Stimulated activated CD8-positive, alpha-beta memory T cell treated with anti-CD3 and anti-CD28 coated beads, Interleukin-4, amount 100 ng/mL, for 48 hours (primary cell): Measurements from ENCODE around the gene GNA14.

Source experiments
- DNase-seq: peaks from one replicate; pipeline ENCODE4 v3.0.0-alpha.2; 2020

GNA14 gene

DNA sequence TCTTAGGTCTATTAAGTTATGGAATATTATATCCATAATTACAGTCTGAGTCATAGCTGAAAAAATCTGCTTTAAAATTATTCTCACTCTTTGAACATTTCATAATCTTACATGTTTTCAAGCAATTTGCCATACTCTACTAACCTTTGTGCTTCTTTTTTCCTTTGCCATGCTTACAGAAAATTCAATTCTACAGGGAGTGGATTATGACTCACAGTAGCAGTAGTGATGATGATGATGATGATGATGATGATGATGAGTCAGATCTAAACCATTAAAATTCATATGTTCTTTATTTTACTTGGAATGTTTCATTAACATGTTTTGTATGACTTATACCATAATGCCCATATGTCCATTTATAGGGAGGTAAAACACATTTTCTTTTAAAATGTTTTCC, 263.7 kb downstream of the GNA14 start:
- no peak for DNase-seq

DNA sequence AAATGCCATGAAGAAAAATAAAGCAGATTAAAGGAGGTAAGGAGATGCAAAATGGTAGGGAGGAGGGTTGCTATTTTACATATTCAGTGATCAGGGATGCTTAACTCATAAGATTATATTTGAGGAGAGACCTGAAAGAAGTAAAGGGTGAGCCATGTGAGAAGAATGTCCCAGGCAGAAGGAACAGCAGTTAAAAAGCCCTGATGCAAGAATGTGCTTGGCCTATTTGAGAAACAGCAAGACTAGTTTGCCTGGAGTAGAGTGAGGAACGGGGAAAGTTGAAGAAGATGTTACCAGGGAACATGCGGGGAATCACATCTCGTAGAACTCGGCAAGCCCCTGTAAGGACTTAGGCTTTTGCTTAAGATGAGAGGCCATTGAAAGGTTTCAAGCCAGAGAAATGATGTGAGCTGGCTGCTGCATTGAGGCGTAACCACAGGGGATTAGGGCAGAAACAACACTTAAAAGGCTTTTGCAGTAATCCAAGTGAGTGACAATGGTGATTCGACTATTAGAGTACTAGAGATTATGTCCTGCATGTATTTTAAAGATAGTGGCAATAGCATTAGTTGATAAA, 272.1 kb downstream of the GNA14 start:
- no peak for DNase-seq

DNA sequence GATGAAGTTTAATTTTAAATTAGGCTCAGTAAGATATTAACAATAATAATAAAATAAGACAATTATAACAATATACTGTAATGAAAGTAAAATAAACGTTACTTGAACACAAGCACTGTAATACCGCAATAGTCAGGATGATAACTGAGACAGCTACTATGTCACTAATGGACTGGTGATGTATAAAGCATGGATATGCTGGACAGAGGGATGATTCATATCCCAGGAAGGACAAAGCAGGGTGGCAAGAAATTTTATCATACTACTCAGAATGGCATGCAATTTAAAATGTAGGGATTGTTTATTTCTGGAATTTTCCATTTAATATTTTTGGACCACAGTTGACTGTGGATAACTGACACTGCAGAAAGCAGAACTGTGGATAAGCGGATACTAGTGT, 273.9 kb downstream of the GNA14 start:
- no peak for DNase-seq
